Kidney (tissue), 14 donors: Measurements from ENCODE around the gene RAPGEF1. TPM values are rescaled to one million over a fixed set of nuclear protein-coding genes. Genes with fewer than 3 reads are reported as not detected.
A peak's percentile ranks its signal among the peaks of the same experiment; 100 is the strongest.

Experiments used
- DNase-seq, 5 donors: peaks; one replicate each; pipeline ENCODE4 v3.0.0-alpha.2; 2013 to 2020
- FAIRE-seq: peaks from 2 replicates; lab custom pipeline; 2012; peaks lifted over from hg19 to GRCh38; lab: Jason Lieb, UNC
- H3K27ac ChIP-seq, 2 donors: one replicate each; pipeline ENCODE4 v1.7.0; 2013; ENCODE audit warnings: low read depth in 2 of 2, low read length in 2 of 2, inconsistent platforms in 1 of 2
- H3K27me3 ChIP-seq: one replicate; pipeline ENCODE4 v1.7.1; 2013; ENCODE audit warnings: low read length, inconsistent platforms; ENCODE audit not compliant: control insufficient read depth, insufficient read depth
- H3K36me3 ChIP-seq, 3 donors: one replicate each; pipeline versions ENCODE4 v1.7.0 to v1.7.1; 2013; ENCODE audit warnings: low read length in 3 of 3, control low read depth in 1 of 3, inconsistent platforms in 1 of 3; ENCODE audit not compliant: insufficient read depth in 3 of 3, control insufficient read depth in 2 of 3
- H3K4me1 ChIP-seq, 3 donors: one replicate each; pipeline versions ENCODE4 v1.7.0 to v1.7.1; 2013; ENCODE audit warnings: low read length in 3 of 3, inconsistent platforms in 1 of 3, low read depth in 1 of 3; ENCODE audit not compliant: control insufficient read depth in 2 of 3, insufficient read depth in 2 of 3
- H3K4me3 ChIP-seq, 3 donors: one replicate each; pipeline versions ENCODE4 v1.7.0 to v1.8.1; 2013; ENCODE audit warnings: low read length in 3 of 3, control low read depth in 1 of 3, inconsistent platforms in 1 of 3
- H3K9ac ChIP-seq, 3 donors: one replicate each; pipeline versions ENCODE4 v1.7.0 to v1.7.1; 2013; ENCODE audit warnings: low read length in 3 of 3, control low read depth in 1 of 3, inconsistent platforms in 1 of 3
- H3K9me3 ChIP-seq, 3 donors: one replicate each; pipeline versions ENCODE4 v1.7.0 to v1.7.1; 2013; ENCODE audit warnings: low read length in 3 of 3, control low read depth in 1 of 3, inconsistent platforms in 1 of 3; ENCODE audit not compliant: control insufficient read depth in 2 of 3, insufficient read depth in 1 of 3
- intact Hi-C: fragments of 100-400 bp; cut with DNase I; formaldehyde crosslinking; loops from one replicate; pipeline ENCODE4 v1.11.1; 2022
- polyA plus RNA-seq: library from polyadenylated mRNA; stranded (reverse); fragments of 350-450 nt; fragmentation: Illumina TruSeq; extraction: RNeasy Lipid Tissue Mini Kit (QIAGEN cat#74804); gene quantifications from one replicate; pipeline ENCODE4 v1.2.3, GENCODE V29; 2014; ENCODE audit warnings: low read depth, low replicate concordance; ENCODE audit not compliant: insufficient read depth
- total RNA-seq: library from RNA; stranded (reverse); fragmentation: NEBNext Ultra II Directional; extraction: Animal tissue kit (Norgen Biotek cat#: 25700); gene quantifications from one replicate; pipeline ENCODE4 v1.2.1, GENCODE V29; 2021
- TF ChIP-seq, protein P1 (sequence below): IDR thresholded peaks from 3 replicates; pipeline ENCODE4 v1.5.1; 2012; ENCODE audit warnings: mild to moderate bottlenecking, moderate library complexity, borderline replicate concordance; ENCODE audit not compliant: insufficient read depth; ENCODE audit errors: extremely low read depth
- donor health status: control.
- donor health status: control.
- donor health status: control.
- donor health status: control.
- donor health status: control.
- donor health status: DM: yes; HTN: yes; CAD: no.
- donor health status: Normal renal cell carcinoma (clear cell type).

RAPGEF1 gene
- total and polyA plus RNA-seq, 2 donors from 2014 or later: 15.5 to 79.7 TPM

DNA sequence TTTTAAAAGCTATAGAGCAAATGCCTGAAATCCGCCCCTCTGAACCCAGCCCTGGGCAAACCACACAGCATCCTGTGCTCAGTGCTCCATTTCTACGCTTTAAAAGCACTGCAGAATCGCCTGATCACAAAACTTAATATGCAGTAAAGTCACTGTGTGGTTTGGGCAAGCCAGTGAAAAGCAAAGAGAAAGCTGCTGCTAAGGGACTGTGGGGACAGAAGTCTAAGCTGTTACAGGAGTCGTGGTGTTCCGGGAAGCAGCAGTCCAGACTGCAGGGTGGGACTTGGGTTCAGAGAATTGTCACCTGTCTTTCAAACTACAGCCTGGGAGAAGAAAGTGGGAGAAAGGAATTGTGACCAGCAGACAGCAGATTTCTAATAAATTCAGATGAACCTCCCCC is 8.2 kb downstream of the RAPGEF1 start:
- Histone ChIP-seq H3K9ac (no peak overlapping the region), H3K27ac (peak overlapping the region; percentile 23 to 24), H3K4me3 (no peak overlapping the region), H3K4me1 (peaks cover 0 to 60% (median 57%) of the 10 kb centered on the region in 3 donors), H3K9me3 (no peaks in the 10 kb centered on the region), H3K27me3 (no peaks in the 10 kb centered on the region), H3K36me3 (no peaks in the 10 kb centered on the region)
- FAIRE-seq (no peak), DNase-seq (peak in 1 of 5 donors; percentile 23)
- TF ChIP-seq, protein P1, sequence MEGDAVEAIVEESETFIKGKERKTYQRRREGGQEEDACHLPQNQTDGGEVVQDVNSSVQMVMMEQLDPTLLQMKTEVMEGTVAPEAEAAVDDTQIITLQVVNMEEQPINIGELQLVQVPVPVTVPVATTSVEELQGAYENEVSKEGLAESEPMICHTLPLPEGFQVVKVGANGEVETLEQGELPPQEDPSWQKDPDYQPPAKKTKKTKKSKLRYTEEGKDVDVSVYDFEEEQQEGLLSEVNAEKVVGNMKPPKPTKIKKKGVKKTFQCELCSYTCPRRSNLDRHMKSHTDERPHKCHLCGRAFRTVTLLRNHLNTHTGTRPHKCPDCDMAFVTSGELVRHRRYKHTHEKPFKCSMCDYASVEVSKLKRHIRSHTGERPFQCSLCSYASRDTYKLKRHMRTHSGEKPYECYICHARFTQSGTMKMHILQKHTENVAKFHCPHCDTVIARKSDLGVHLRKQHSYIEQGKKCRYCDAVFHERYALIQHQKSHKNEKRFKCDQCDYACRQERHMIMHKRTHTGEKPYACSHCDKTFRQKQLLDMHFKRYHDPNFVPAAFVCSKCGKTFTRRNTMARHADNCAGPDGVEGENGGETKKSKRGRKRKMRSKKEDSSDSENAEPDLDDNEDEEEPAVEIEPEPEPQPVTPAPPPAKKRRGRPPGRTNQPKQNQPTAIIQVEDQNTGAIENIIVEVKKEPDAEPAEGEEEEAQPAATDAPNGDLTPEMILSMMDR: no peak
- intact Hi-C loops: loop anchor here (10.0 kb wide), 1 partner anchor 87 kb away; no protein-coding TSS in a partner anchor

- peak overlapping the region in 1 of 2 donors; percentile 23 for H3K27ac ChIP-seq
- FAIRE-seq: no peak
- no peak overlapping the region for H3K4me3 ChIP-seq
- intact Hi-C loops: loop anchor here (10.0 kb wide), 1 partner anchor 86 kb away; no protein-coding TSS in a partner anchor
- no peak overlapping the region for H3K9ac ChIP-seq
- no peaks in the 10 kb centered on the region for H3K9me3 ChIP-seq
- TF ChIP-seq, protein P1: no peak
- no peaks in the 10 kb centered on the region for H3K27me3 ChIP-seq
- peaks cover 0 to 56% (median 54%) of the 10 kb centered on the region in 3 donors for H3K4me1 ChIP-seq
- no peaks in the 10 kb centered on the region for H3K36me3 ChIP-seq
- no peak for DNase-seq
Observed at GRCh38 chr9:131731237-131731636, 8.6 kb downstream of the RAPGEF1 start.

GRCh38 chr9:131728961-131729360 is 10.9 kb downstream of the RAPGEF1 start:
- DNase-seq (no peak), FAIRE-seq (no peak)
- Histone ChIP-seq H3K4me1 (peaks cover 0 to 43% (median 42%) of the 10 kb centered on the region in 3 donors), H3K9ac (peak overlapping the region in 1 of 3 donors; percentile 7), H3K27me3 (no peaks in the 10 kb centered on the region), H3K9me3 (no peaks in the 10 kb centered on the region), H3K27ac (peak overlapping the region in 1 of 2 donors; percentile 53), H3K4me3 (no peak overlapping the region), H3K36me3 (no peaks in the 10 kb centered on the region)
- intact Hi-C loops: no loop called here
- TF ChIP-seq, protein P1: no peak

DNA sequence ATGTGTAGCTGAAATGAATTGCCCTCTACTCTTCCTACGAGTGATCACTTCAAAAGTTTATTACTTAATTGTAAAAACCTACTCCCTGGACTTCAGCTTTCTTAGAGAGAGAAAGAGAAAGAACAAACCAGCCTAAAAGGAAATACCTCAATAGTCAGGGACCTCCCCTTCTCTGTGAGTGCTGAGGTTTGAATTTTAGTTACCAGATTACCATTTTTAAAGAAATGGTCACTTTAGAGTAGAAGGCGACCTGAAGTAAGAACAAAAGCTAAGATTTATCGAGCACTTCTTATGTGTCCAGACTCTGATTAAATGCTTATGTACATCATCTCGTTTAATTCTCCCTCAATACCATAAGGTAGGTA is 11.3 kb downstream of the RAPGEF1 start:
- DNase-seq: no peak
- H3K4me1 ChIP-seq: peaks cover 0 to 38% (median 38%) of the 10 kb centered on the region in 3 donors
- H3K9ac ChIP-seq: peak overlapping the region in 1 of 3 donors; percentile 7
- intact Hi-C loops: no loop called here
- no peaks in the 10 kb centered on the region for H3K36me3 ChIP-seq
- no peak for FAIRE-seq
- H3K27me3 ChIP-seq: no peaks in the 10 kb centered on the region
- H3K9me3 ChIP-seq: no peaks in the 10 kb centered on the region
- TF ChIP-seq, protein P1: no peak
- no peak overlapping the region for H3K4me3 ChIP-seq
- peak overlapping the region; percentile 49 to 53 for H3K27ac ChIP-seq
